Measurements from ENCODE around the gene CRY1.
"Not testable (repeated sequence)": the region's sequence is repeated elsewhere in the genome, so short reads cannot be mapped to it uniquely, and the experiment has no call there.

CRY1 gene

GRCh38 chr12:107109726-107110719, 16.7 kb upstream of the CRY1 start:
- DNase-seq = no peak

- DNase-seq = no peak
Measured at GRCh38 chr12:107108995-107109508, 15.7 kb upstream of the CRY1 start.

GRCh38 chr12:107108366-107108765, 15.0 kb upstream of the CRY1 start:
- not testable (repeated sequence) for DNase-seq

GRCh38 chr12:107107381-107107780, 14.0 kb upstream of the CRY1 start:
- no peak for DNase-seq

GRCh38 chr12:107106241-107107025, 13.1 kb upstream of the CRY1 start:
- no peak for DNase-seq

GRCh38 chr12:107105410-107105703, 12.0 kb upstream of the CRY1 start:
- DNase-seq = no peak

- DNase-seq = no peak
Measured at GRCh38 chr12:107103516-107103915, 10.2 kb upstream of the CRY1 start.

- no peak for DNase-seq
Measured at GRCh38 chr12:107103097-107103496, 9.7 kb upstream of the CRY1 start.

- DNase-seq = no peak
Measured at GRCh38 chr12:107102294-107102693, 8.9 kb upstream of the CRY1 start.

GRCh38 chr12:107101651-107102050, 8.3 kb upstream of the CRY1 start:
- no peak for DNase-seq

- no peak for DNase-seq
Measured at GRCh38 chr12:107099917-107100316, 6.6 kb upstream of the CRY1 start.

- no peak for DNase-seq
Measured at GRCh38 chr12:107096571-107096970, 3.2 kb upstream of the CRY1 start.

- DNase-seq = no peak
Measured at GRCh38 chr12:107094183-107094448, 767 bp upstream of the CRY1 start.

GRCh38 chr12:107092669-107093416, 506 bp downstream of the CRY1 start:
- peak; percentile 92 for DNase-seq

GRCh38 chr12:107091989-107092641, 1.2 kb downstream of the CRY1 start:
- DNase-seq = peak; percentile 65

GRCh38 chr12:107091381-107091780, 2.0 kb downstream of the CRY1 start:
- no peak for DNase-seq

- no peak for DNase-seq
Measured at GRCh38 chr12:107090711-107091110, 2.6 kb downstream of the CRY1 start.

- DNase-seq = no peak
Measured at GRCh38 chr12:107088912-107089311, 4.4 kb downstream of the CRY1 start.

GRCh38 chr12:107086314-107086713, 7.0 kb downstream of the CRY1 start:
- DNase-seq = no peak

GRCh38 chr12:107081778-107082177, 11.6 kb downstream of the CRY1 start:
- no peak for DNase-seq

GRCh38 chr12:107080299-107080698, 13.1 kb downstream of the CRY1 start:
- no peak for DNase-seq
